GM21526 (cell line): ENCODE results near the gene TAF1B.

ENCODE experiments used
- ATAC-seq: cut with Tn5 transposase; IDR thresholded peaks from one replicate; pipeline ENCODE4 v1.9.1; 2021; ENCODE audit warnings: moderate library complexity; ENCODE audit not compliant: unreplicated experiment, low FRiP score

Gene TAF1B

DNA sequence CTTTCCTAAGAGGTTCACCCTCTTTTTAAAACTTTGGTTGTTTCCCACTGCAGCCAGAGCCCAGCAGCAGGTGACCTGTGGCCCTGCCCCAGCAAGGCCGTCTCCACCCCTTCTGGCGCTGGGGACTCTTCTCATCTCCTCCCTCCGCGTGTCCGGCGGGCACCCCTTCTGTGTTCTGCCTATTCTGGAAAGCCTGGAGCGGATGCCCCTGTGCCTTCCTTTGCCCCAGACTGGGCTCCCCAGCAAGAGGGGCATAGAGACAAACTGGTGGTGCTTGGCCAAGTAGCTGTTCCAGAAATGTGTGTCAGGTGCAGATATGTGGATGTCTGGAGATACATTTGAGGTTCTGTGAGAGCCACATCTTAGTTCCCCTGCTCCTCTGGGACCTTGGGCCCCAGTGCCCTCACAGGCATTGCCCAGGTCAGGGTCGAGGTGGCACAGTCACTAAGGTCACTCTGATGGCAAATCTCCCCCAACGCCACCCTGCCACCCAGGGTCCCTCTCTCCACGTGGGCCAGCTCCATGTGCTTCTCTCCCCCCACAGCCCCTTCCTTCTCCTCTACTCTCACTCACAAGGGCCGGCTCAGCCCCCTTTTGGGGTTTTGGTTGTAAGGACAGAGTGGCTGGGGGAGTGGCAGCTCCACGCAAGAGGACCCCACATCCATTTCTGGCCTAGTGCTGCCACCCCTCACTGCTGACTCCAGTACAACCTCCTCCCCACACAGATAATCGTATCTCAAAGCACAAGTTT lies 35.5 kb upstream of the TAF1B start:
- ATAC-seq = no peak

DNA sequence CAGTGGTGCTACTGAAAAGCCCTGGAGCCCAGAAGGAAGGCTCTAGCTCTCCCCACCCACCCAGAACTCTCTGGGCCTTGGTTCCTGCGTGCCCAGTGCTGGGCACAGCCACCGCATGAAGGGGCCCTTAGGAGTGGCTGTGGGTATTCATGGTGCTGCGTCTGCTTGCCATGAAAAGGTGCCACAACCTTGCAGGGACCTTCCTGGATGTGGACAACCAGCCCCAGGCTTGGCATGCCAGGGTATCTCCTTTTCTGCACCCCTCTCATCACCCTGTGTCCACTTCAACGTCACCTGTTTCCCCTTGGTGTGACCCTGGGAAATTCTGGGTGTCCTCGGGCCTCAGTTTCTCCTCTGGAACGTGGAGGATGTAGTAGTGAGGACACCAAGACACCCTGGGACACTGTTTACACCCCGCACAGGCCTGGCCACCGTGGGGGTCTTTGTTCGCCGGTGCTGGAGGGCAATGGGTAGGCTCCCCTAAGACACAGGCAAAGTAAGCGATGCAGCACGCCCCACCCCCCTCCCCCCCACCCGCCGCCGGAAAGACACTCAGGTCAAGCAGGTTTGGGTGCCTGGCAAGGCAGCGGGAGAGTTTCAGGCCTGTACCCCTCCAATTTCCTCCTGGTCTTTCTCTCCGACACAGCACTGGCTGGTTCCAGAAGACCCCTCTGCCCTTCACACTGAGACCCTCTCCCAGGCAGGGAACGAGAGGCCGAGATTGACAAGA lies 34.8 kb upstream of the TAF1B start:
- ATAC-seq = no peak

DNA sequence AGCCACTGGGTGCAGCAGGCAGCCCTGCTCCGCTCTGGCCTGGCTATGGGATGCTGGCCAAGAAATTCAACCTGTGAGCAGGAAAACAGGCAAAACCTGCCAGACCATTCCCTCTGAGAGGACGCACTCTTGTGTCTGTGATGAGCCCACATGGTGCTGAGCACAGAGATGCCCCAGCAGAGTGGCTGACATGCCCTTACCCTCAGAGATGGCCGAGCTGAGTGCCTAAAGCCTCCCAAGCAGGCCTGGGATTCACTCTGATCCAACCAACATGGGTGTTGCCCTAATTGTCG lies 34.3 kb upstream of the TAF1B start:
- ATAC-seq = no peak

DNA sequence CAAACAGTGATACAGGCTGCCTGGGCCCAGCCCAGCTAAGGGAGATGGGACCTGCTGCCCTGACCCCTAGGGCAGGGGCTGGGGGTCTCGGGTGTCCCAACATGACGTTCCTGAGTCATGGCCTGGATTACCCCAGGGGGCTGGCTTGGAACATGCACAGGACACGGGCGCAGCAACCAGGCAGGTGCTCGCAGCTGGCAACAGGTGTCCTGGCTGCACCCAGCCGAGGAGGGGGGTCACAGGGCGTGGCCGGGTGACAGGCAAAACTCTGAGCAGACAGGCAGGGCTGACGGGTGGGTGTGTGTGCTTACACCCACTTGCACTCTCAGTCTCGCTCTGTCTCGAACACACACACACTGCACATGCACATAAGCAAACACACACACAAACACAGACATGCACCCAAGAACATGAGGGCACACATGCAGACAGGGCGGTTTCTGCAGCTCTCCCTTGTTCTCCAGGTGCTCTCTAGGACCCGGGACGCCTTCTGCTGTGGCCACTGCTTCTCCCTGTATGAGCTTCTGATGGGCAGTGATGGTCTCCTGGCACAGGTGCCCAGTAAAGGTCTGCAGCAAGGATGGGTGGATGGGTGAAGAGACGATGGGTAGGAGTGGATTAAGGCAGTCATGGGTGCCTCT lies 33.7 kb upstream of the TAF1B start:
- ATAC-seq = no peak

- no peak for ATAC-seq
Observed at GRCh38 chr2:9811216-9811615, 32.1 kb upstream of the TAF1B start.

GRCh38 chr2:9811679-9812511 lies 31.4 kb upstream of the TAF1B start:
- ATAC-seq = no peak

DNA sequence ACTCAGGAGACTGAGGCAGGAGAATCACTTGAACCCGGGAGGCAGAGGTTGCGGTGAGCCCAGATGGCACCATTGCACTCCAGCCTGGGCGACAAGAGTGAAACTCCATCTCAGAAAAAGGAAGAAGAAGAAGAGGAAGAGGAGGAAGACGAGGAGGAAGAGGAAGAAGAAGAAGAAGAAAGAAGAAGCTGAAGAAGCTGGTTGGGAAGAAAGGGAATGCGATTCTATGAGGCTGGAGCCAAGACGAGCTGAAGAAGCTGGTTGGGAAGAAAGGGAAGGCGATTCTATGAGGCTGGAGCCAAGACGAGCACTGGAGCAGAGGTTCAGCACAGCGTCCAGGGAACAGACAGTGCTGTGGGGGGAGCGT lies 30.3 kb upstream of the TAF1B start:
- no peak for ATAC-seq

GRCh38 chr2:9813312-9814128 lies 29.8 kb upstream of the TAF1B start:
- ATAC-seq = no peak

DNA sequence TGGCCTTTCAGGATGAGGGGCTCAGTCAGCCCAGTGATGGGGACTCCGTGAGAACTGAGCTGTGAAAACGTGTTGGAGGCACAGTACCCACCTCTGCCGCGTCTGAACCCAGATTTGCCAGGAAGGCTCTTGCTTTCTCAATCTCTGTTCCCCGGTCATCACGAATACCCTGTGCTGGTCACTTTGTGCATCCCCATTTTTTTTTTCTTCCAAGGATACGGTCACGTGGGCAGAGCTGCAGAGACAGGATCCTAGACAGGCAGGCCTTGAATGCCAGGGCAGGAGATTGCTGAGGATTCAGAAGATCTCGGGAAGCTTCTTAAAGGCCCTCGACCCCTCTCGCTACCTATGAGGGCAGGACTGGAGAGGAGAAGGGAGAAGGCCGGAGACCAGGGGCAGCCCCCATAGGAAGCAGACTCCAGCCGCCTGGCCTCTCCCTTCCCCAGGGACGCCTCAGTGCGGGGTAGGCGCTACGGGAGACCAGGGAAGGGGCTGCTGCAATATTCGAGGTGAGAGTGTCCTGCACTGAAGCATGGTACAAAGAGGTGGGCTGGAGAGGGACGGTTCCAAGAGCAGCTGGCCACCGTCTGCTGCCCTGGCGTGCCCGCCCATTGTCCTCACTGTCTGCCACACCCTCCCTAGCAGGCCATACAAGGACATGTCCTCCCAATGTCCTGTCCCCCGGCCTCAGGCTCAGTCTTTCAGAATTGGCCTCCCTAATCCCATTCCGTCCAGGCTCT lies 29.0 kb upstream of the TAF1B start:
- ATAC-seq = no peak

- no peak for ATAC-seq
Observed at GRCh38 chr2:9815076-9815475, 28.2 kb upstream of the TAF1B start.

- ATAC-seq = no peak
Observed at GRCh38 chr2:9815844-9816279, 27.4 kb upstream of the TAF1B start.

DNA sequence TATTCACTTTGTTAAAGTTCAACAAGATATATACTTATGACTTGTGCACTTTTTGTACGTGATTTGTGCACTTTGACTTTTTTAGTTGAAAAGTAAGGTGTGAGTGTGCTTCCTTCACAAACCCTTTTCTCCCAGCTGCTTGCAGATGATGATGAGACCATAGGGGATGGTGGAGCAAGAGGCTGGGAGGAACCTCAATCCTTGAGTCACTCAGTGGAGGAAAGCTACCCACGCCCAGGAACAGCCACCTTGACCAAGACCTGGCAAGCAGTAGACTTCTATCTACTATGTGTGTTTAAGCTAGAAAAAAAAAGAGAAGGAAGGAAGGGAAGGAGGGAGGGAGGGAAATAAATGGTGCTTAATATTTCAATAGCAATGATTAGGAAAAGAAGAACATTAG lies 25.2 kb upstream of the TAF1B start:
- ATAC-seq = no peak

DNA sequence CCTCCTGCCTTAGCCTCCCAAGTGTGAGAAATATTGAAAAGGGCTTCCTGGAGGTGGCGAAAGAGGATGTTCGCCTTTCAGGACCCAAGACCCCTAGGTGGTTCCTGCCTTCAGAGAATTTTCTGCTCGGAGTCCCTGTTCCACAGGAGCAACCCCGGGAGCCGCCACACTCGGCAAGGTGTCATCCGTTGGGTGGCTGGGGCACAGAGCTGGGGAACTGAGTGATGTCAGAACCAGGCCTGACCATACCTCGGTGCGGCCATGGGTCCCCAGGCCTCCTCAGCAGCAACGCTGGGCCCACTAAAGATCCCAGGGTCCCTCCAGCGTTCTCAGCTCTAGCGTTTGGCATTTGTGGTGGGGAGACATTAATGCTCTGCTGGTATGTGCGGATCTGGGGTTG lies 23.7 kb upstream of the TAF1B start:
- ATAC-seq = no peak

DNA sequence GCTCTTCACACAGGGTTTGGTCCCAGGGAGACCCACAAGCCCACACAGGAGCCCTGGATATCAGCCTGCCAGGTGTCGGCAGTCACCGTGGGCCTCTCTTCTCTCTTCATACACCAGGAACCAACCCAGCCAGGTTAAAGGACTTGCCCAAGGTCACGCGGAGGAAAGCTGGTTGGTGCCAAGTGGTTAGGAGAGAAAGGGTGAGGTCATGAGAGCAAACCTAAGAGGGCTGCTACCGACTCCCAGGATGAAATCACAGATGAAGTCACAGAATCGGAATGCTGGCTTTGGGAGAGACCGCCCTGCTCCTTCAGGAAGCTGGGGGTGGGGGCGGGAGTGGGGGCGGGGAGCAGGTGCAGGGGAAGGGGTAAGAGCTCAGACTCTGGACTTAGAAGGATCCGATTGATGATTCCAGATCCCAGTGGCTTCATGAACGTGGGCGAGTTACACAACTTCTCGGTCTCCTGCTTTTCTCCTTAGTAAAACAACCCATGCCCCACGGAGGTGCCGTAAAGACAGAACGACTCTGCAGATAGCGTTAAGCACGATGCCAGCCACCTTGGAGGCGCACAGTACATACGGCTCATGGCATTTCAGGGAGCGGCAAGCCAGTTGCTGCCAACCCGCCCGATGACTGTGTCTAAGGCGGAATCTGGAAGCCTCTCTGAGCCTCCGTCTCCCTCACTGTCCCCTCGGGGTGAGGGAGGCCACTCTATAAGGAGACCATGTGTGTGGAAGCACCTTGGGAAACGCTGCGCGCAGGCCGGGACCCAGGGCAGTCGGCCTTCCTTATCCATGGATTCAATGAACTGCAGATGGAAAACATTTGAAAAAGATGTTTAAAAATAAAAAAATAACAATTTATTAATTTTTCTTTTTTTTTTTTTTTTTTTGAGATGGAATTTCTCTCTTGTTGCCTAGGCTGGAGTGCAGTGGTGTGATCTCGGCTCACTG lies 23.0 kb upstream of the TAF1B start:
- ATAC-seq = no peak

GRCh38 chr2:9821805-9822445 lies 21.3 kb upstream of the TAF1B start:
- ATAC-seq = no peak

DNA sequence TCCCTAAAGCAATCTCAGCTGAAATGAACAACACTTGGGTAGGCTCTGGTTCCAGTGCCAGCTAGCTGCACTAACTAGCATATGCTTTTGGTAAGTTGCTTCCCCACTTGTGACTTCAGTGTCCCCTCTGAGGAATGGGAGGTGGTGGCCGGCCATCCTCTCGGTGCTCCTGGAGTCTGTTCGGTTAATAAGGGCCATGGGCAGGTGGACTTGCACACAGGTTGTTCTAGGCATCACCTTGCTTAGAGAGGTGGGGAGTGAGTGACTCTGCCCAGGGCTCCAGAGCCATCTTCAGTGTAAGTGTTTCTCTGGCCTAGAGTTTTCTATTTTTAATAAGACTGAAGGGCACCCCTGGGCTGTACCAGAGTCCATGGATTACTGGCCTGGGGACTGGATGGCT lies 18.8 kb upstream of the TAF1B start:
- no peak for ATAC-seq

DNA sequence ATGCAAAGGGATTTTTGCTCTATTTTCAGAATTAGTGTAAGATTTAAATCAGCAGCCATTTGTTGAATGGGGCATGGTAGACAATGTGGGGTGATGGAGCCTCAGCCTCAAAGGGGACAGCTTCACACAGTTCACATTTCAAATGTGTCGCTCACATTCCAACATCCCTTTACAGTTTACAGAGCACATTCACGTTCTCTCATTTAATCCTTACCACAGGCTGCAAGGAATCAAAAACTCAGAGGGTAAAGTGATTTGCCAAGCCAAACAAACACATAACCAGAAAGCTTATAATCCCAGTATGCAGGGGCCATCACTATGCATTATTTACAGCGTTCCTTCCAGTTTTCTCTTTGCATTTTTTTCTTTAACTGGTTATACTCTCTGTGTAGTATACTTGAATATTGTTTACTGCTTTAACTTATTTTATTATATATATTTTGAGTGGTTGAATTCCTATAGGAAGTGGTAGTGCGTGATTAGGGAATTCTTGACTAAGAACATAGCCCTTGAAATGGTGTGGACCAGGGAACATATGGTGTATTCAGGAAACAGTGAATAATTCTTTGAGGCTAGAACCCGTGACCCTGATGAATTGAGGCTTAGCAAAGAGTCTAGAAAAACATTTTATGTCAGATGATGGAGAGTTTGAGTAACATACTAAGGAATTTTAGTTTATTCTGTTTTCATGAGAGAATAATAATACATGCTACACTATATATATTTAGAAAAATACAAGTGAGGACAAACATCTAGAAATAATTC lies 18.1 kb upstream of the TAF1B start:
- no peak for ATAC-seq
